ENCODE results near the gene TEAD3.

The TEAD3 gene

DNA sequence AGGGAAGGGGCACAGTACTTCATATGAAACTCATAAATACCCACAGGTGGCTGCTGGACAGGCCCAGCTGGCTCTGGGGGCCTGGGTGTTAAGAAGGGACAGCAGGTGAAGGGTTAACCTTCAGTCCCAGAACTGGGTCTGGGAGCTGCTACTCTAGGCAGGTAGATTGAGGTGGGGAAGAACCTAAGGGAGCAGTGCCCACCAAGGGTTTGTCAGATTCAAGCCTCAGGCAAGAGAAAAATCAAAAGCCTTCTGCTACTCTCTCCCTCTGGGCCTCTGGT, 23.1 kb downstream of the TEAD3 start:
- DNase-seq = no peak

DNA sequence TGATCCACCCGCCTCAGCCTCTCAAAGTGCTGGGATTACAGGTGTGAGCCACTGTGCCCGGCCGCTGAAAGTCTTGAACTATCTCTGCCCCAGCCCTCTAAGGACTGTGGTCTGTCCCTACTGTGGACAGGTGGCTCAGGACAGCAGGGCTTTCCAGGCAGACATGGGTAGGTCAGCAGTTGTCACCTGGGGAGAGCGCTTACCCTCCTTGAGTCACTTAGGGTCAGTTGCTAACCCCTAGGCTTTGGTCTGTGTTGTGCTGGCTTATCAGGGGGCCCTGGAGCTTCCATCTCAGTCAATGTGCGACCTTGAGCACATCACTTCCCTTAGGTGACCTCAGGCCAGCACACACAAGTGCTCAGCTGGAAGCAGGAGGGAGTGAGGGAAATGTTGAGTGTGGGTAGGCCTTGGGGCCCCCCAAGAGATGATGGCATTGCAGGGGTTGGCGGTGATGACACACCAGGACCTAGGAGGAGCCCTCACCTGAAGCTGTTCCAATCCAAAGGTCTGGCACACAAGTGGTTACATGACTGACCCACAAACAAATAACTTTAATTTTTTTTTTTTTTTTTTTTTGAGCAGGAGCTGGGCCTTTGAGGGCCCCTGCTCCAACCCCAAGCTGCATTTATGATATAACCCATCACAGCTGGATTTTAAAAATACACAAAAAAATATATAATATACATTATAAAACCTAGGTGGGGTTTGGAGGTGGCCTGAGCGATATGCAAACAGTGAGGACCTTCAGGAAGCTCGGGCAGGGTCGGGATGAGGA, 23.6 kb downstream of the TEAD3 start:
- no peak for DNase-seq

DNA sequence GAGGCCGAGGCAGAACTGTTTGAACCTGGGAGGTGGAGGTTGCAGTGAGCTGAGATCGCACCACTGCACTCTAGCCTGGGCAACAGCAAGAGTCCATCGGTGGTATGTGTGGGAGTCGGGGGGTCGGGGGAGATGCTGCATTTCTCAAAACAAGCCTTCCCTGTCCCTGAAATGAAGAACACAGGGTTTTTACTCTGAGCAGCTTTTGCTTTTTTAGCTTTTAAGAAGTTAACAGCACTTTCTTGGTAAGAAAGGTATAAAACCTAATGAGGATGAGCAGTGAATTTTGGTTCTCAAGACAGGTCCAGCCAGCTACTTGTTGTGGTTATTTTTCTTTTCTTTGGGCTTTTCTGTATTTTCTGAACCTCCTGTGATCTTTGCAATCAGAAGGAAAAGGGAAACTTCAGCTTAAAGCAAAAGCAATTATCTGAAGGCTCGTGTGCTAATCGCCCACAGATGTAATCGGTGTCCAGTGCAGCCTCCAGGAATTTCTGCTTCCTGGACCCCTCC, 25.0 kb downstream of the TEAD3 start:
- DNase-seq = no peak

DNA sequence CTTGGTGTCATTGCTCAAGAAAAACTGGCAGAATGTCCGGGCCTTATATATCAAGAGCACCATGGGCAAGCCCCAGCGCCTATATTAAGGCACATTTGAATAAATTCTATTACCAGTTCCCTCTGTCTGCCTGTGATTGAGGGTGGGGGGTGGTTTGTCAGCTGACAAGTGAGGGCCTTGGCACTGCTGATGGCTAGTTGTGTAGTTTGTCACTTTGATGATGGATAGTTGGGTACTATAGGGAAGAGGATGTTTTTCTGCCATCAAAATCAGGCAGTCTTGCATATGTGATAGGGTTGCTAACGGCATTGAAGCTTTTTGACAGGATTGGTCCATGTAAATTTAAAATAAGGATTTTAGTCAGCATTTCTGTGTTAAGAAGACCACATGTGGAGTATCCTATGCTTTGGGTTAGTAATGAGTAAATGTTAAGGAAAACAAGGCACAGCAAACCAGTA, 26.2 kb downstream of the TEAD3 start:
- no peak for DNase-seq

DNA sequence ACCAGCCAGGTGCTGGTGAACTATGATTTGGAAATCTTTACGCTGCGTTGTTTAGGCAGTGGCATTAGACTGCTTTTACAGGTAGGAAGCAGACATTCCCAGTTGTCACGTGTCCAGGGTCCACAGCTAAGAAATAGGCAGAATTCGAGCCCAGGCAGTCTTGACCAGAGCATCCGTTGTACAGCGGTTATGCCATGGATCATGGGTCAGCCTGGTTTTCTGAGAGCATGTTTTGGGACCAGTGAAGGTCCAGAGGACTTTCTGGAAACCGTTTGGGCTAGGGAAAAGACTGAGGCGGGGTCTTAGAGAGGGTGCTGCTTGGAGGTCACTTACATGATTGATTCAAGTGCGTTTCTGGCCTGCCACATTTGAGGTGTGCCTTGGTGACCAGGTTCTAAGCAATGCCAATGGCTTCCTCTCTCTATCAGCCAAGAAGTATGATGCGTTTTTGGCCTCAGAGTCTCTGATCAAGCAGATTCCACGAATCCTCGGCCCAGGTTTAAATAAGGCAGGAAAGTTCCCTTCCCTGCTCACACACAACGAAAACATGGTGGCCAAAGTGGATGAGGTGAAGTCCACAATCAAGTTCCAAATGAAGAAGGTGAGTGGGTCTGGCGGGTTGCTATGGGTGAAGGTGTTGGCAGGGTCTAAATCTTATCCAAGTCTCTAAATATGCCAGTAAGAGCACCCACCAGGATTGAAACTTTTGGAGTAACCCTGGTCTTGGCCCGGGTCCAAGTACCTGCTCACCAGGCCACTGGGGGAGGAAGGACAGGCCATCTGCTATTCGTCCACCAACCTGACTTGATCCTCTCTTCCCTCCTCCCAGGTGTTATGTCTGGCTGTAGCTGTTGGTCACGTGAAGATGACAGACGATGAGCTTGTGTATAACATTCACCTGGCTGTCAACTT, 26.9 kb downstream of the TEAD3 start:
- peak; percentile 18 for DNase-seq

DNA sequence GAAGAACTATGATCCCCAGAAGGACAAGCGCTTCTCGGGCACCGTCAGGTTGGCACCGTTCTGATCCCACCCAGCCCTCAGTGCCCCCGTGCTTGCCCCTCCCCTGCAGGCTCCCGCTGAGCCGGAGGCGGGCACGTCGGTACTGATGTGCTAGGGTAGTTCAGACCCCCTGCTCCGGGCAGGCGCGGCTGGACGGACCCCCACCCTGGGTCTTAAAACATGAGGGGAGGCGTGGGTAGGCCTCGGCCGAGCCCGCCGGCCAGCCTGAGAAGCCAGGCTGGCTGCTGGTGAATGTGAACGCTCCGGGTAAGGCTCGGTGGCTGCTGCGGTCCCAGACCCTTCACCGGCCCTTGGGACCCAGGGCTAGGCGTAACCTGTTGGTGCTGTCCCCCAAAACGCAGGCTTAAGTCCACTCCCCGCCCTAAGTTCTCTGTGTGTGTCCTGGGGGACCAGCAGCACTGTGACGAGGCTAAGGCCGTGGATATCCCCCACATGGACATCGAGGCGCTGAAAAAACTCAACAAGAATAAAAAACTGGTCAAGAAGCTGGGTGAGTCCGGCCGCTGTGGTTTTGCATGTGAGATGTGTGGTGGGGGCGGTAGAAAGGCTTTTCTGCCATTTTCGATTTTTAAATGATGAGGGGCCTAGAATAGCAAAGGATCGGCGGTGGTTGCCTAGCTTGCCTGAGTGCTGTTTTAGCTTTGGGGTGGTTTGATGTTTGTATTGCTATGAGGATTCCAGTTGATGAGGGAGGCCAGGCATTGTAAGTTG, 27.7 kb downstream of the TEAD3 start:
- DNase-seq = no peak

DNA sequence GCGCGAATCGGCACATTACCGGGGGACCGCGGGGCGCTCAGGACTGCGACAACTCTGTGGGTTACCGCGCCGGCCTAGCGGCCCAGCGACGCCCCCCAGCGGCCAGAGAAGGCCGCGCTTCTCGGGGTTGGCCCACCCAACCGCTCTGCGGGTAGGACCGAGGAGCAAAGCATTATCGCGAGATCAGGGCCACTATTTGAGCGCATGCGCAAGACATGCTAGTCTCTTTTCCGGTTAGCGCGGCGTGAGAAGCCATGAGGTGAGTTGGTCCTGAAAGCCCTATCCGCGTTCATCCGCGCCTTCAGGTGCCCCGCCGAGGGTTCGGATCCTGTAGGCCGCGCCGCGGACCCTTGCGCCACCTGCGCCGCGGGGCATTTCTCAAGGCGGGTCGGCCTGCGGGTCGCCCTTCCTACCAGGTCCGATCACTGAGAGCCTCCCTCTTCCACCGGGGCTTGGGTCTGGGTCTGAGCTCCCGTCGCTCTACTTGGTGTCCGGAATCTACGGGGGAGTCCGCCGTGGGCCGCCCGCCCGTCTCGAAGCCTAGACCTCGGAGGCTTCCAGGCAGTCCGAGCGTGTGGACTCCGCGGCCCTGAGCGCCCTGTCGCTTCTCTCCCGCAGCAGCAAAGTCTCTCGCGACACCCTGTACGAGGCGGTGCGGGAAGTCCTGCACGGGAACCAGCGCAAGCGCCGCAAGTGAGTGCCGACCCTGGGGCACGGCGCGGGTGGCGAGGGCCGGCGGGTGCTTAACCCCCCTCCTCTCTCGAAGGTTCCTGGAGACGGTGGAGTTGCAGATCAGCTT, 28.5 kb downstream of the TEAD3 start, which contains the start of gene RPL10A:
RPL10A (plus strand) TSS at position 221 of the 799 bp plus-strand sequence; CDS start at position 255, 34 bp downstream.
- peak; percentile 95 for DNase-seq

DNA sequence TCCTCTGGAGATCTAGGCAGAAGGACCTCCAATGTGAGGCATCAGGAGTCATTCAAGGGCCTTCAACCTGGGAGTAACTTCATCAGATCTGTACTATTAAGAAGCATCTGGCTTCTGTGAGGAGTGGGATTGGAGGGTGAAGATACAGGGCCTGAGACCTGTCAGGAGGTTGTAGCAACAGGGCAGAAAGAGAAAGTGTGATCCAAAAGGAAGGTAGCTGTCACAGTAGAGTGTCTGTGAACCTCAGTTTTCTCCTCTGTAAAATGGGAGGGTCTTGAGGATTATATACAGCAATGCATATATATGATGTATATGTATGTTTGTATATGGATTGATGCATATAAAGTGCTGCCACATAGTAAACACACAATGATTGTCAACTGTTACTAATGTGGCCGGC, 31.2 kb downstream of the TEAD3 start:
- no peak for DNase-seq

DNA sequence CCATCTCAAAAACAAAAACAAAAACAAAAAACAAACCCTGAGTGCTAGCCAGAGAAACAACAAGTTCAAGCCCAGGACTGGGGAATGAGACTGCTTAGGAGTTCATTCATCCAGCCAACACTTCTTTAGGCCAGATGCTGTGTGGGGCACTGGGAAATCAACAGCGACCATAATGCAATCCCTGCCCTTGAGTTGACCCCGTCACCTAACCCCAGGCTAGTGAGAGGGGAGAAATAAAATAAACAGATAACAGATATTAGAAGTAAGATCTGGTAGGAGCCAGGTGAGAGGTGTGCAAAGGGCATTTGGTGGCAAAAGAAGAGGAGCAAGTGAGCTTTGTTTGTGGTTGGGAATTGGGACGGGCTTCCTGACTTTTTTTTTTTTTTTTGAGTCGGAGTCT, 33.6 kb downstream of the TEAD3 start:
- DNase-seq = no peak

DNA sequence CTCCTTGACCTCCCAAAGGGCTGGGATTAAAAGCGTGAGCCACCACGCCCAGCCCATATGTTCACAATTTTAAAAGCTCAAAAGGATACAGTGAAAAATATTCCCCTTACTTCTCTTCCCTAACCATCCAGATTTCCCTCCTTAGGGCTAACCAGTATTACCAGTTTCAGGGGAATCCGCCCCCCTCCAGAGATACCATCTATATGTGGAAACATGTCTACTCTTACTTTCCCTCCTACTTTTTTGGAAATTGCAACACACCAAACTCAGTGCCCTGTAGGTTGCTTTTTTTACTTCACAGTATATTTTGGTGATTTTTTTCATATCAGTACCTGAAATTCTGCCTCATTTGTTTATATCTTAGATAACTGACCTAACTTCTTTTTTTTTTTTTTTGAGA, 35.6 kb downstream of the TEAD3 start:
- no peak for DNase-seq

DNA sequence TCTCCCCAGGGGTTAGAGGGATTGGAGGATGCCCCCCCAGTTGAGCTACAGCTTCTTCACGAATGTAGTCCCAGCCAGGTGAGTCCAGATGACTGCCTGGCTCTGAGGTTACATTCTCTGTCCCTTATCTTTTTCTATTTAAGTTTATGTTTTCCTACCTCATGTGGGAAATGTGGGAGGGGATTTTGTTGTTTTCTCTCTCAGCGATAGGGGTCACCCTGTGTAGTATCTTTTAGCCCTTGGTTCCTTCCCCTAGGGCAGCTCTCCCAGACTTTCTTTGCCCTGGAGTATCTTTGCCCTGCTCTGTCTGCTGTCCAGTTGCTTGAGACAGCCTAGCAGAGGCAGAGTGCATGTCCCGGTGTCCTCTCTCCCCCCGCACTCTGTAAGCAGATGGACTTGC, 39.0 kb downstream of the TEAD3 start:
- DNase-seq = no peak

DNA sequence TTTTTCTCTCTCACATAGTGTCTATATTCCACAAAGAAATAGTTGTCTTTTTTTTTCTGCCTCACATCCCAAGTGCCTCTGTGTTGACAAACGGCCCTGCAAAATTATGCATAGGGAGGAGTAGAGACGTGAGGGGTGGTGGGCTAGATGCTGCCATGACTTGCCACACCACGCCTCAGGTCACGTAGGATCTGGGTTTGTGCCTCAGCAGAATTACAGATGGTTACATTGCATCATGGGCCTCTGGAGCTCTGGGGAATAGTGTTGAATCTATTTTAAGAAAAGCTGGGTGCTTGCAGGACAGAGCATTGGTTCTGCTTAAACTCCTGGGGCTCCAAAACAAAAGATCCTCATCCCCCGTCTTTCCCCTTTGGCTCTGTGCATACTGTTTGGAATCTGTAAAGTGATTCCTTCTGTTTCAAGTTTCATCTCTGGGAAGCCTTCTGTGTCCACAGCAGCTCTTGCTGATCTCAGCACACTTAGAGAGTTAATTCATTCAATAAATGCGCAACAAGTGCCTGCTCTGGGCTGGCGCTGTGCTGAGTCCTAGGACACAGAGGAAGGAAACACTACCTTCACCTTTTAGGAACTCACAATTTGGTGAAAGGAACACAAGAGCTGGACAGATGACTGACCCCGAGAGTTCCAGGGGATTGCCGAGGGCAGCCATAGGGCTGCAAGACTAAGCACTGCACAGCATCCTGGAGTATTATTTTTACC, 42.3 kb downstream of the TEAD3 start:
- DNase-seq = no peak

DNA sequence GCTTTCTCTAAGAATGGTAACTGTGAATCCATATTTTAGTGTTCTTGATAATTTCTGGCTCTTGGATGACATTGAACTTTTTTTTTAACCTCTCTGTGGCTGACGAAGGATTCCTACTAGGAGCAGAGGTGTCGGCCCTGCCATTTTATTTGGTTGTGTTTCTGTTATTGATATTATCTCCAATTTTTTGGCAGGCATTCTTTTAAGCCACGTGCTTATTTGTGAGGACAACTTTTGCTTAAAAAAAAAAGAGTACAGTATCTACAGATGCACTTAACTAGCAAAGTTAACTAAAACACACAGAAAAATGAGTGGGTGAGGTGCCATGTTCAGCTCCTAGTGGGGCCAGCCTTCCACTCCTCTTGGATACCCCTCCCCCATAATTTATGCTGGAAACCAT, 43.6 kb downstream of the TEAD3 start:
- DNase-seq = no peak

DNA sequence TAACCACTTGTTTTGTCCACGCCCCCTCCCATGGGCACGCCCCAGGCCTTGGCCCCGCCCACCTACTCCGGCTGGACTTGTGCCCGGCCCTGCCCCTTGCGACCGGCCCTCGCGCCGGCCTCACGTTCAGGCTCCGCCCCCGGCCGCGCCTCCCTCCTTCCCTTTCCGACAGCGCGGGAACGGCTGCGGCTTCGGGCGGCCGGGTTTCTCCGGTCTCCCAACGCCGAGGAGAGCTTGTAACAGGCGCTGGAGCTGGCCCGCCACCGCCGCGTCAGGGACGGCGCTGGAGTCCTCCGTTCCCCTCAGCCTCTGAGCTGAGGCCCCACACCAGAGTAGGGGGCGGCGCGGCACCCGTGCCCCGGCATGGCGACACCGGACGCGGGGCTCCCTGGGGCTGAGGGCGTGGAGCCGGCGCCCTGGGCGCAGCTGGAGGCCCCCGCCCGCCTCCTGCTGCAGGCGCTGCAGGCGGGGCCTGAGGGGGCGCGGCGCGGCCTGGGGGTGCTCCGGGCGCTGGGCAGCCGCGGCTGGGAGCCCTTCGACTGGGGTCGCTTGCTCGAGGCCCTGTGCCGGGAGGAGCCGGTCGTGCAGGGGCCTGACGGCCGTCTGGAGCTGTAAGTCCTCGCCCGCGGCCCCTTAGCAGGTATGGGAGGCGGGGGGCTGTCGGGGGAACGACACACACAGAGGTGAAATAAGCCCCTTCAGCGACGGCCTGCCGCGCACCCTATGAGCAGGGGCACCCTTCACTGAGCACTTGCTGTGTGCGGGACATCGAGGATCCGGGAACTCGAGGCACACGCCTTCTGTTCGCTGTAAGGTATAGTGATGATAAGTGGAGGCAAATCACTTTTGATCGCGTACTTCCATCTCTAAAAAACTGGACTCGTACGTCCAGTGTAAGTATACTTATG, 44.4 kb downstream of the TEAD3 start, which contains the start of gene FANCE:
FANCE (plus strand) TSS at position 156 of the 908 bp plus-strand sequence; CDS start at position 364, 208 bp downstream.
- DNase-seq = peak; percentile 78

DNA sequence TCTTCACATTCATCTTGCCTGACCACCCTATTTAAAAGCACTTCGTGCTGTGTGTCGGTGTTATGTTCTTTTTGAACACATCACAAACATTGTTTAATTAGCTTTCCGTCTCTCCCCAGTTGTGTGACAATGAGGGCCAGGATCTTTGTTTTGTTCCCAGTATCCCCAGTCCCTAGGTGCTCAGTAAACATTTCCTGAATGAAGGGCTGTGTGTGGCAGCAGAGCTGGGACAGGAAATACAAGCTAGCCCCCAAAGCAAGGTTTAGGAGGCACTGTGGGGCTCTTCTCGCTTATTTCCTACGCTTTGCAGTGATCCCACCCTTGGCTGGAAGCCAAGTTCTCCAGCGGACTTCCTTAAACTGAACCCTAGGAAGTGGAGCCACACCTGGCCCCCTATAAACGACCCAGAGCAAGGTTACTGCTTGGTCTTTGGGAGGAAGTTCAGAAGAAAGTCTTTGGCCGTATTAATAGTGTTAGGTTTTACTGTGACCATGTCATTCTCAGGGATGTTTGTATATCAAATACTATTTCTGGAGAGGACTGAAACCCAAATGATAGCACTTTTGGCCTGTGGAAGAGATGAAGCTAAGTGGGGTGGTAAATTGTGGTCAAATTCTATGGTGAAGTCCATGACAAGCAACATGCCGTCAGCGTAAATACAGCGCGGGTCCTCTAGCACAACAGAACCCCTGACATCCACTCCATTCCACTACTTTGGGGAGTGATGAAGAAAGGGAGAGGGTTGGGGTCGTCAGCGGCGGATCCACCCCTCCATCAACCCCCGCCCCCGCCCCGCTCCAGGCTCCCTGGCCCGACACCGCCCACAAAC, 45.3 kb downstream of the TEAD3 start:
- DNase-seq = no peak

DNA sequence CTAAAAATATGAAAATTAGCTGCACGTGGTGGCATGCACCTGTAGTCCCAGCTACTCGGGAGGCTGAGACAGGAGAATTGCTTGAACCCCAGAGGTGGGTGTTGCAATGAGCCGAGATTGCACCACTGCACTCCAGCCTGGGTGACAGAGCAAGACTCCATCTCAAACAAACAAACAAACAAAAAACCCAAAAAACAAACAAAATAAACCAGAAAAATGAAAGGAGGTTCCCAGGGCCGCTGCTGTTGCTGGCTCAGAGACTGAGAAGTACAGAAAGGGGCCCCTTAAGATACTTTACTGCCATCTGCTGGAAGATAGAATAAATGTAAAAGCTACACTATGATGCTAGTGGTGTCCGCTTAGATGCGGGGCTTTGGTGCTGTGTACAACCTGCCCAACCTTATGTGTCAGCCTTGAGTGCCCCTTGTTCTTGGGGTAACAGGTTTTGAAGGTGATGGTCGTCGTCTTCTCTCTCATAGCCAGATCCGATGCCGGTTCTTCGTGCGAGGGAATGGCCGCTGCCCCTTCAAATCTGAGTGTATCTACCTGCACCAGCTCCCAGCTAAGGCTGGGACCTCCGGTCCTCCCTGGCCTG, 47.5 kb downstream of the TEAD3 start:
- DNase-seq = peak; percentile 67

DNA sequence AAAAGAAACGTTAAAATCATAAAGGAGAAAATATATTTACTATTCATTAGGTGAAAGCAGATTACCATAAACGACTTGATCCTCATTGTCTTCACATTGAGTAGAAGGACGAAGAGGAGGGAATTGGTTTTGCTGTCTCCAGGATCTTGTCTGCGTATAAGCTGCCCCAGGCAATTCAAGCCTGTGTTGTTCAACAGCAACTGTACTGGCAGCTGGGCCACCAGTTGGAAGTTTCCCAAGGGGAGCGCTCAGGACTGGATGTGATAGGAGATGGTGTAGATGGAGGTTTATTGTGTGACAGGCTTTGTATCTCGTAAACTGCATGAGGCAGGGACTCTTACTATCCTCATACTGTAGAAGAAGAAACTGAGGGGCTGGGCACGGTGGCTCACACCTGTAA, 48.7 kb downstream of the TEAD3 start:
- DNase-seq = no peak

DNA sequence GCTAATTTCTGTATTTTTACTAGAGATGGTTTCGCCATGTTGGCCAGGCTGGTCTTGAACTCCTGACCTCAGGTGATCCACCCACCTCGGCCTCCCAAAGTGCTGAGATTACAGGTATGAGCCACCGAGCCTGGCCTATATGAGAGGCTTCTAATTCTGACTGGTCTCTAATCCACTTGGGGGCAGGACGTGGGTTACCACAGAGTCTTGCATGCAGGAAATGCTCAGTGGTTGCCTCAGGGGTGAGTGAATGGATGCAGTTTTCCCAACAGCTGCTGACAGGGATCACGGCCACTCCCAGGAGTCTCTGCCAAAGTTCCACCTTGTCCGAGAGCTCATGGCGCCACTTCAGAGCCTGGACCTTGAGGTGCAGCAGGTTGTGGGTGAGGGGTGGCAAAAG, 51.2 kb downstream of the TEAD3 start:
- DNase-seq = no peak

Data from central memory CD4-positive, alpha-beta T cell (primary cell).